Caco-2 (cell line): ENCODE results near the gene ZKSCAN1. TPM values are rescaled to one million over a fixed set of nuclear protein-coding genes. Genes with fewer than 3 reads are reported as not detected.

Experiments
- BruUV-seq: library from RNA; stranded (reverse); fragments of 400-500 nt; replicated peaks from 2 replicates; lab custom pipeline; 2021; lab: Mats Ljungman, UMichigan
- CTCF ChIA-PET: fragments of 300-600 bp; sonication (Branson Sonifier 250); formaldehyde crosslinking; loops from one replicate; lab custom pipeline; 2022; ENCODE audit warnings: antibody characterized with exemption; lab: Charles Lee
- POLR2A ChIA-PET: fragments of 300-600 bp; sonication (Branson Sonifier 250); formaldehyde crosslinking; loops from one replicate; lab custom pipeline; 2022; ENCODE audit warnings: antibody characterized with exemption; lab: Charles Lee
- DNase-seq, 2 experiments: peaks; one replicate each; pipeline versions ENCODE4 v3.0.0 to v3.0.0-alpha.2; 2020 to 2022
- H3K27me3 ChIP-seq: replicated peaks from 2 replicates; pipeline ENCODE4 v1.6.0; 2011; ENCODE audit warnings: low read length; ENCODE audit not compliant: control insufficient read depth, insufficient read depth
- H3K36me3 ChIP-seq: 2 replicates; pipeline ENCODE4 v1.5.1; 2011; ENCODE audit warnings: low read length; ENCODE audit not compliant: control insufficient read depth, insufficient read depth
- H3K4me1 ChIP-seq: fragments of 250-450 bp; sonication (Bioruptor Pico); 2 replicates; pipeline ENCODE4 v1.5.1; 2020; ENCODE audit warnings: mild to moderate bottlenecking
- H3K4me3 ChIP-seq: 2 replicates; pipeline ENCODE4 v1.5.1; 2011; ENCODE audit warnings: low read depth, mild to moderate bottlenecking, control low read depth, low read length
- H3K9me3 ChIP-seq: fragments of 250-450 bp; sonication (Bioruptor Pico); 2 replicates; pipeline ENCODE4 v1.5.1; 2020; ENCODE audit warnings: mild to moderate bottlenecking, moderate library complexity
- H3K27ac Mint-ChIP-seq: one replicate; pipeline ENCODE4 v1.8.0; 2022; ENCODE audit warnings: mixed read lengths; ENCODE audit not compliant: unreplicated experiment
- H3K27me3 Mint-ChIP-seq: one replicate; pipeline ENCODE4 v1.8.0; 2022; ENCODE audit warnings: mixed read lengths; ENCODE audit not compliant: insufficient read depth, unreplicated experiment
- H3K36me3 Mint-ChIP-seq: one replicate; pipeline ENCODE4 v1.8.0; 2022; ENCODE audit warnings: mild to moderate bottlenecking, mixed read lengths; ENCODE audit not compliant: insufficient read depth, unreplicated experiment
- H3K4me1 Mint-ChIP-seq: one replicate; pipeline ENCODE4 v1.8.0; 2022; ENCODE audit warnings: low read depth, mixed read lengths; ENCODE audit not compliant: unreplicated experiment
- H3K4me3 Mint-ChIP-seq: one replicate; pipeline ENCODE4 v1.8.0; 2022; ENCODE audit warnings: mild to moderate bottlenecking, moderate library complexity, mixed read lengths; ENCODE audit not compliant: unreplicated experiment
- H3K9me3 Mint-ChIP-seq: one replicate; pipeline ENCODE4 v1.8.0; 2022; ENCODE audit warnings: mixed read lengths; ENCODE audit not compliant: unreplicated experiment
- CTCF ChIP-seq, 2 experiments: fragments of 200-600 bp in 1 of 2; IDR thresholded peaks; 1 replicate in 1 of 2; 2 replicates in 1 of 2; pipeline versions ENCODE4 v1.5.1 to v1.8.0; 2011 to 2022; ENCODE audit warnings: antibody characterized with exemption in 1 of 2, control low read depth in 1 of 2, inconsistent platforms in 1 of 2, low read depth in 1 of 2, low read length in 1 of 2, mild to moderate bottlenecking in 1 of 2, moderate library complexity in 1 of 2; ENCODE audit not compliant: insufficient read depth in 1 of 2, severe bottlenecking in 1 of 2, unreplicated experiment in 1 of 2
- intact Hi-C: fragments of 100-400 bp; cut with micrococcal nuclease; formaldehyde crosslinking; loops from one replicate; pipeline ENCODE4 v1.10.0; 2022; ENCODE audit not compliant: unreplicated experiment
- total RNA-seq: library from RNA; stranded (reverse); gene quantifications from 2 replicates; pipeline ENCODE4 v1.2.3, GENCODE V29; 2022

ZKSCAN1 gene
- total RNA-seq, 1 experiment from 2014 or later = 44.8 TPM

DNA sequence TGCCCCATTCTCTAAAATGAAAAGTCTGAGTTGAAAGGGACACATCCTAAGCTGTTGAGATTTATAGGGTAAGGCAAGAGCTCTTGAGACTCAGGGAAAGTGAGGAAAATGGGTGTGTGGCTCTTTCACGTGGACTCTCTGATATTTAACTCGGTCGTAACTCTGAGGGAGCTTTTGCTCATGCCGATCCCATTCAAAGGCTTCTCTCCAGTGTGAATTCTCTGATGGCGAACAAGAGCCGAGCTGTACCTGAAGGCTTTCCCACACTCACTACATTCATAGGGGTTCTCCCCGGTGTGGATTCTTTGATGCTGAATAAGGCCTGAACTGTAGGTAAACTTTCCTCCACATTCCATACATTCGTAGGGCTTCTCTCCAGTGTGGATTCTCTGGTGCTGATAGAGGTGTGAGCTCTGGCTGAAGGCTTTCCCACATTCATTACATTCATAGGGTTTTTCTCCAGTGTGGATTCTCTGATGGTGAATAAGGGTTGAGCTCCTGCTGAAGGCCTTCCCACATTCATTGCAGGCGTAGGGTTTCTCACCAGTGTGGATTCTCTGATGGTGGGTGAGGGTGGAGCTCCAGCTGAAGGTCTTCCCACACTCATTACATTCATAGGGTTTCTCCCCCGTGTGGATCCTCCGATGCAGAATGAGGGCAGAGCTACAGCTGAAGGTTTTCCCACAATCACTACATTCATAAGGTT lies 55.8 kb downstream of the ZKSCAN1 start:
- H3K4me3 Mint-ChIP-seq = no peak overlapping the region
- Histone ChIP-seq H3K4me1 (no peaks in the 10 kb centered on the region), H3K9me3 (peaks cover 31% of the 10 kb centered on the region), H3K4me3 (no peak overlapping the region), H3K27me3 (no peaks in the 10 kb centered on the region), H3K36me3 (peaks cover 39% of the 10 kb centered on the region)
- intact Hi-C loops = no loop called here
- H3K27me3 Mint-ChIP-seq = no peaks in the 10 kb centered on the region
- no peak for TF ChIP-seq CTCF (IDR thresholded peaks at IDR 0.05; ENCODE audit: insufficient read depth in 1 of 2, low read depth in 1 of 2, low read length in 1 of 2, severe bottlenecking in 1 of 2, unreplicated experiment in 1 of 2)
- ChIA-PET CTCF (no interaction called here), POLR2A (no interaction called here)
- no TSS peak for BruUV-seq
- peaks cover 34% of the 10 kb centered on the region for H3K9me3 Mint-ChIP-seq
- H3K36me3 Mint-ChIP-seq = peaks cover 78% of the 10 kb centered on the region
- H3K27ac Mint-ChIP-seq = no peak overlapping the region
- DNase-seq = no peak
- no peaks in the 10 kb centered on the region for H3K4me1 Mint-ChIP-seq

GRCh38 chr7:100072462-100072861 lies 57.1 kb downstream of the ZKSCAN1 start:
- peaks cover 91% of the 10 kb centered on the region for H3K36me3 Mint-ChIP-seq
- peaks cover 34% of the 10 kb centered on the region for H3K9me3 Mint-ChIP-seq
- DNase-seq = no peak
- no peak overlapping the region for H3K4me3 Mint-ChIP-seq
- Histone ChIP-seq H3K4me1 (no peaks in the 10 kb centered on the region), H3K9me3 (peaks cover 38% of the 10 kb centered on the region), H3K36me3 (peaks cover 42% of the 10 kb centered on the region), H3K27me3 (no peaks in the 10 kb centered on the region), H3K4me3 (no peak overlapping the region)
- POLR2A ChIA-PET = no interaction called here
- H3K27me3 Mint-ChIP-seq = no peaks in the 10 kb centered on the region
- CTCF ChIA-PET = no interaction called here
- H3K4me1 Mint-ChIP-seq = no peaks in the 10 kb centered on the region
- no peak overlapping the region for H3K27ac Mint-ChIP-seq
- no TSS peak for BruUV-seq
- intact Hi-C loops = no loop called here
- no peak for TF ChIP-seq CTCF (IDR thresholded peaks at IDR 0.05; ENCODE audit: insufficient read depth in 1 of 2, low read depth in 1 of 2, low read length in 1 of 2, severe bottlenecking in 1 of 2, unreplicated experiment in 1 of 2)

- H3K27ac Mint-ChIP-seq = no peak overlapping the region
- CTCF ChIA-PET = no interaction called here
- no peak for TF ChIP-seq CTCF (IDR thresholded peaks at IDR 0.05; ENCODE audit: insufficient read depth in 1 of 2, low read depth in 1 of 2, low read length in 1 of 2, severe bottlenecking in 1 of 2, unreplicated experiment in 1 of 2)
Measured at GRCh38 chr7:100074841-100075240, 59.4 kb downstream of the ZKSCAN1 start.

More at GRCh38 chr7:100074841-100075240, 59.4 kb downstream of the ZKSCAN1 start:
- Histone ChIP-seq H3K27me3 (no peaks in the 10 kb centered on the region), H3K4me1 (peaks cover 15% of the 10 kb centered on the region), H3K4me3 (no peak overlapping the region), H3K36me3 (peaks cover 40% of the 10 kb centered on the region), H3K9me3 (peaks cover 38% of the 10 kb centered on the region)
- intact Hi-C loops = no loop called here
- no TSS peak for BruUV-seq
- Mint-ChIP-seq H3K4me3 (no peak overlapping the region), H3K9me3 (peaks cover 34% of the 10 kb centered on the region), H3K4me1 (peaks cover 7% of the 10 kb centered on the region), H3K36me3 (peaks cover 99% of the 10 kb centered on the region), H3K27me3 (no peaks in the 10 kb centered on the region)
- DNase-seq = no peak
- POLR2A ChIA-PET = no interaction called here
